Stimulated activated naive CD8-positive, alpha-beta T cell treated with anti-CD3 and anti-CD28 coated beads, Interleukin-15, Interleukin-2, amounts not matched to agents 100 ng/mL and 50 ng/mL, for 24 hours (primary cell): ENCODE measurements around the gene CNNM1.
A peak's percentile ranks its signal among the peaks of the same experiment; 100 is the strongest.

ENCODE experiments used
- H3K27ac Mint-ChIP-seq: one replicate; pipeline ENCODE4 v1.8.0; 2021; ENCODE audit warnings: mild to moderate bottlenecking, mixed read lengths
- H3K27me3 Mint-ChIP-seq: one replicate; pipeline ENCODE4 v1.8.0; 2021; ENCODE audit warnings: mixed read lengths
- H3K36me3 Mint-ChIP-seq: one replicate; pipeline ENCODE4 v1.8.0; 2021; ENCODE audit warnings: low read depth, mixed read lengths
- H3K4me1 Mint-ChIP-seq: one replicate; pipeline ENCODE4 v1.8.0; 2021; ENCODE audit warnings: low read depth, mixed read lengths
- H3K4me3 Mint-ChIP-seq: one replicate; pipeline ENCODE4 v1.8.0; 2021; ENCODE audit warnings: mild to moderate bottlenecking, mixed read lengths
- H3K9me3 Mint-ChIP-seq: one replicate; pipeline ENCODE4 v1.8.0; 2021; ENCODE audit warnings: mixed read lengths

Gene CNNM1

DNA sequence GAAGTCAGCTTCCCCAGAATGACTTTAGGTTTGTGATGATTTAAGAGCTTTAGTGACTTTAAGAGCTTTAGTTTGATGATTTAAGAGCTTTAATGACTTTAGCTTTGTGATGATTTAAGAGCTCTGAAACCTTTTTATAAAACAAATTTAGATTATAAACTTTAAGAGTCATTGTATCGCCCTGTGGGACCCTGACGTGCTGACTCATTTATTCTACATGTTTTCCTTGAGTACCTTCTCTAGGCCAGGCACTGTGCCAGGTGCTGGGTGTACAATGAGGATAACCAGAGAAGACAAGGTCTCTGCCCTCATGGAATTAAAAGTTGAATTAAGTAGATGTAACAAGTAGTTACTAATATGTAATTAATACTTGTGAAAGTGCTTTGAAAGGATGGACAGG, 45.4 kb downstream of the CNNM1 start:
- no peaks in the 10 kb centered on the region for H3K9me3 Mint-ChIP-seq
- H3K36me3 Mint-ChIP-seq, result no peaks in the 10 kb centered on the region
- H3K27ac Mint-ChIP-seq, result no peak overlapping the region
- no peak overlapping the region for H3K4me3 Mint-ChIP-seq
- peaks cover 53% of the 10 kb centered on the region for H3K27me3 Mint-ChIP-seq
- H3K4me1 Mint-ChIP-seq, result peaks cover 9% of the 10 kb centered on the region

DNA sequence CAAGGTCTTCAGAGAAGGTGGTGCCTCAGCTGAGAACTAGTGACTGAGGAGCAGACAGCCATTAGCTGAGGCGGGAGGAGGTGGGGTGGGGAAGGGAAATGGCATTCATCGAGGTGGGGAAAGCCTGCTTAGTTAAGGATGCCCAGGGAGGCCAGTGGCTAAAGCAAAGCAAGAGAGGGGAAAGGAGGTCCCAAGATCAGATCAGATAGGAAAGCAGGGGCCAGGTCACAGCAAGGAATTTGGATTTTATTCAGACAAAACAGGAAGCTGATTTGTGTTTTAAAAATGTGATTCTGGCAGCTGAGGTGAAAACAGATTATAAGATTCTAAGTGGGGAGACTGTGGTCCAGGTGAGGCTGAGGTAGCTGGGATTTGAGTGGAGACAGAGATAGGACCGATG, 45.8 kb downstream of the CNNM1 start:
- Mint-ChIP-seq H3K27ac (no peak overlapping the region), H3K9me3 (no peaks in the 10 kb centered on the region), H3K27me3 (peaks cover 48% of the 10 kb centered on the region), H3K4me3 (no peak overlapping the region), H3K4me1 (peaks cover 9% of the 10 kb centered on the region), H3K36me3 (no peaks in the 10 kb centered on the region)

DNA sequence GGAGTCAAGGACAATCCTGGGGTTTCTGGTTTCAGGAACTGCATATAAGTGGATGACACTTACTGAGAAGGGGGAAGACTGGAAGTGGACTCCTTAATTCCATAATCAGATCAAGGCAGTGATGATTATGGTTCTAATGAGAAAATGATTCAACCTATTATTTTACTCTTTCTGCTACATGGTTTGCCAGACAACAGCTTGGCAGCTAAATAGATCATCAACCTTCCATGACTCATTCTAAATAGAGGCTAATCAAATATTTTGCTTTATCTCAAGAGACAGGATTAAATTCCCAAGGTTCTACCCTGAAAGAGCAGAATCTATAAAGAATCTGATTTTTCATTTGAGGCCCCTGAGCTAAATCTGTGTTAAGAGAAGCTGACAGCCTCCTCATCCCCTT, 46.3 kb downstream of the CNNM1 start:
- H3K36me3 Mint-ChIP-seq, result no peaks in the 10 kb centered on the region

DNA sequence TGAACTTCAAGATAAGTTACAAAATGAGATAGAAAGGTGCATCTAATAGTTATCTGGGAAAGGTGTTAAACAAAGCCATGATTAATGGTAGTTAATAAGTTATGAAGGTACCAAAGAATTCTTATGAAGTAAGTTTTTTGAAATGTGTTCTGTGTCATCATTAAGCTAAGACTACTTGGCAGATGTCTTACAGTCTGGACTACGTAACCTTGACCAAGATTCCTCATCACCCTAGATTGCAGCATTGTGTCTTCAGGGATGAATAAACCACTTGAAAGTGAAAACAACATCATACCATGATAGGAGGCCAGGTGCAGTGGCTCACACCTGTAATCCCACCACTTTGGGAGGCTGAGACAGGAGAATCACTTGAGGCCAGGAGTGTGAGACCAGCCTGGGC, 53.0 kb downstream of the CNNM1 start:
- H3K36me3 Mint-ChIP-seq, result no peaks in the 10 kb centered on the region
- no peaks in the 10 kb centered on the region for H3K9me3 Mint-ChIP-seq
- H3K4me3 Mint-ChIP-seq, result no peak overlapping the region
- no peak overlapping the region for H3K27ac Mint-ChIP-seq
- H3K4me1 Mint-ChIP-seq, result no peaks in the 10 kb centered on the region
- peaks cover 12% of the 10 kb centered on the region for H3K27me3 Mint-ChIP-seq

More for the DNA sequence above, 46.3 kb downstream of the CNNM1 start:
- Mint-ChIP-seq H3K27me3 (peaks cover 48% of the 10 kb centered on the region), H3K4me1 (peaks cover 9% of the 10 kb centered on the region), H3K9me3 (no peaks in the 10 kb centered on the region), H3K27ac (no peak overlapping the region), H3K4me3 (no peak overlapping the region)

DNA sequence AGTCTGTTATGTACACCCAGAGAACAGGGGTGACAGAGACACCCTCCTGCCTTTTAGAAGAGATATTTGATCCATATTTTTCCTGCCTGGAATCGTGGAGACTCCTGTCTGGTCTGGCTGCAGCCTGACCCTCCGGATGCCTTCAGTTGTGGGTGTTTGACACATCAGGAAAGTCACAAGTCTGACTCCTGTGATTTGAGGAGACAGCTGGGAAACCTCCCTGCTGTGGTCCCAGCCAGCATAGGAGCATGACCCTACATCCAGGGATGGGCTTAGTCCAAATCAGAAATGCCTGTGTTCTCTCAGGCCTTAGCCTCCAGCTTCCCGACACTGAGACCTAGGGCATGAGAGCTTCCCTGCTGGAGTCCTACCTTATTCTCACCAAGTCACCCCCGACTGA, 57.9 kb downstream of the CNNM1 start:
- H3K36me3 Mint-ChIP-seq, result no peaks in the 10 kb centered on the region
- H3K27me3 Mint-ChIP-seq, result peaks cover 7% of the 10 kb centered on the region
- no peaks in the 10 kb centered on the region for H3K9me3 Mint-ChIP-seq
- no peak overlapping the region for H3K4me3 Mint-ChIP-seq
- no peak overlapping the region for H3K27ac Mint-ChIP-seq
- H3K4me1 Mint-ChIP-seq, result no peaks in the 10 kb centered on the region

DNA sequence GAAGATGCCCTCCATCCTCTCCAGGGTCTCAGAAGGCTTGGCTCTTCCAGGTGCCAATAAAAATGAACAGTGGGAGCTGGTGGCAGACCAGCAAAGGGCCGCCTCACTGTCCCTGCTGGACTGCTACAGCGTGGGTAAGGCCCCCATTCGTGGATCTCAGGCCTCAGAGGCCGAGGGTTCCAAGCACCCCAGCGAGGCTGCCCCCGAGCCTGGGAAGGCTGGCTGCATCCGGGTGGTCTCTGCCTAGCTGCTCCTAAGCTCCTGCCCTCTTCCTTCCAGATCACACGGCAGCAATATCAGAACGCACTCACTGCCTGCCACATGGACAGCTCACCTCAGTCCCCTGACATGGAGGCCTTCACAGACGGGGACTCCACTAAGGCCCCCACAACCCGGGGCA, 58.4 kb downstream of the CNNM1 start:
- Mint-ChIP-seq H3K36me3 (no peaks in the 10 kb centered on the region), H3K27me3 (peaks cover 7% of the 10 kb centered on the region)

DNA sequence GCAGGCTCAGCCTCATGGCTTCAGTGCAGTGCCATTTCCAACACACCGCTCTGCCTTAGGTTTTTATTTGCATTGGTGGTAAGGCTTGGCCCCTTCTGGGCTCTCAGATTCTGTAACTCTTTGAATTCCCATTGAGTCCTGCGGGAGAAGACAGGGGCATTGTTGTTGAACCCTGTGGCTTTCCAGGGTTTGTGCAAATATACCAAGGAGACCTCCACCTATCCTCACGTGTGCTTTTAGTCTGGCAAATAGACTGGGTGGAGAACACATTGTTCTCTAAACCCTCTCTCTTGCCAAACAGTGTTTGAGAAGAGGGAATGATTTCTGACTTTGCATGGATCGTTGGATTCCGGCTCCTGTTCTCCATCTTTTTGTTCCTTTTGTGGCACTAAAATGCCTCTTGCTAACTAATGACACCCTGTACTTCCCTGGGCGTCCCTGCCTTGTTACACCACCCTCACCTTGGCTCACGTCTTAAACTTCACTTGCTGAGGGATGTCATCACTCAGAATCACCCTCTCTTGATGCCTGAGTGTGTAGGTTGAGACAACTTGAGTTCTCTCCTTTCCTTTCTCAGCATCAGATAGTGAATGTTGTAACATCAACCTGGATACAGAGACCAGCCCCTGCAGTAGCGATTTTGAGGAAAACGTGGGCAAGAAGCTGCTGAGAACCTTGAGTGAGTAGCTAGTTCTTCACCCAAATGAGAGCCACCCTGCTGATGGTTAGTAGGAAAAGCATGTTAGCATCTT, 60.7 kb downstream of the CNNM1 start:
- Mint-ChIP-seq H3K4me1 (no peaks in the 10 kb centered on the region), H3K9me3 (no peaks in the 10 kb centered on the region), H3K4me3 (no peak overlapping the region), H3K27me3 (peaks cover 3% of the 10 kb centered on the region), H3K36me3 (peaks cover 7% of the 10 kb centered on the region), H3K27ac (no peak overlapping the region)

More for the DNA sequence above, 58.4 kb downstream of the CNNM1 start:
- Mint-ChIP-seq H3K4me3 (no peak overlapping the region), H3K9me3 (no peaks in the 10 kb centered on the region), H3K27ac (no peak overlapping the region), H3K4me1 (no peaks in the 10 kb centered on the region)

DNA sequence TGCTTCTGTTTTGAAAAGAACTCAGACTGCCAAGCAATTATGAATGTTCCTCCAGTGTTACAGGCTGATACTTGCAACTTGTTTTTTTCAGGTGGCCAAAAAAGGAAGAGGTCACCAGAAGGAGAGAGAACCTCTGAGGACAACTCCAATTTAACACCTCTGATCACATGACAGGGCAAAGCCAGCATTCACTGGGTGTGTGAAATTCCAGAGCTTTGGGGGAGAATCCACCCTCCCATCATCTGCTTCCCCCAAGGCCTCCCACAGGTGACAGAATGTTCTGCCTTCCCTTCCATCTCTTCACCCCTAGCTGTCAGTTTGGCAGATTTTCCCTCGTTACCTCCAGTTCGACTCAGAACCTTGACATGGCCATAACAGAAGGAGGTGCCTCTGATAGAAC, 62.2 kb downstream of the CNNM1 start:
- H3K27me3 Mint-ChIP-seq, result no peaks in the 10 kb centered on the region
- H3K4me3 Mint-ChIP-seq, result no peak overlapping the region
- no peaks in the 10 kb centered on the region for H3K4me1 Mint-ChIP-seq
- peaks cover 17% of the 10 kb centered on the region for H3K36me3 Mint-ChIP-seq
- no peak overlapping the region for H3K27ac Mint-ChIP-seq
- H3K9me3 Mint-ChIP-seq, result no peaks in the 10 kb centered on the region

DNA sequence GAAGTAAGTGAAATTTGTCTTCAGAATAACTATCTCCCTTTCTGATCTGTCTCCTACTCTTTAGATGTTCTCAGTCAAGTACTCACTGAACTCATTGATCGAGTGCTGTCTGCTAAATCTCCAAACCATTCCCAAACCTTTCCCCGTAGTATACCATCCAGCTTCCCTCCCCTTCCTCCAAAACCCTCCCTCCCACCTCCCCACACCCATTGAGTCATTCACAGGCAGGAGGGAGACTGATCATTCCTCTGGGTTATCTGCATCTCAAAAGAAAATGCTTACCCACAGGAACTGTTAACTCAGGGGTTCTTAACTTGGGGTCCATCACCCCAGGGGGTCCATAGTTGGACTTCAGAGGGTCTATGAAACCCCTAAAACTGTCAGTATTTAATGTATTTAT, 63.9 kb downstream of the CNNM1 start:
- Mint-ChIP-seq H3K27ac (no peak overlapping the region), H3K9me3 (no peaks in the 10 kb centered on the region), H3K4me1 (no peaks in the 10 kb centered on the region), H3K4me3 (no peak overlapping the region), H3K36me3 (peaks cover 24% of the 10 kb centered on the region), H3K27me3 (no peaks in the 10 kb centered on the region)

DNA sequence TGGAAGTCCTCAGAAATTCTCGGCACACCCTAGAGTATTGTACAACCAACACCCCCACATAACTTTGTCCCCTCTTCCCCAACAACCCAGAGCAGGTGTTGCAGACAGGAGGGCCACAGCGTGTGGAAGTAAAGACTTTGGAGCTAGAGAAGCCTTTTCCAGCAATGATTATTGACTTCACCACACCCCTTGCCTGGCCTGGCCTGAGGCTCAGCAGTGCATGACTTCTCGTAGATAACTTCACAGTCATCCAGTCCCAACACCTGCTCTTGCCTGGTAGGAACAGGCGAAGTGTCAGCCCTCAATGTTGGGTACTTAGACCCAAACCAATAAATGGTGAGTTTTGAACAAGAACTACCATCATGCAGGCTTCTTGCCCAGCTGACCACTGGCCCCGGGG, 64.5 kb downstream of the CNNM1 start:
- Mint-ChIP-seq H3K27ac (no peak overlapping the region), H3K4me3 (no peak overlapping the region), H3K36me3 (peaks cover 25% of the 10 kb centered on the region), H3K9me3 (no peaks in the 10 kb centered on the region), H3K27me3 (no peaks in the 10 kb centered on the region), H3K4me1 (no peaks in the 10 kb centered on the region)

DNA sequence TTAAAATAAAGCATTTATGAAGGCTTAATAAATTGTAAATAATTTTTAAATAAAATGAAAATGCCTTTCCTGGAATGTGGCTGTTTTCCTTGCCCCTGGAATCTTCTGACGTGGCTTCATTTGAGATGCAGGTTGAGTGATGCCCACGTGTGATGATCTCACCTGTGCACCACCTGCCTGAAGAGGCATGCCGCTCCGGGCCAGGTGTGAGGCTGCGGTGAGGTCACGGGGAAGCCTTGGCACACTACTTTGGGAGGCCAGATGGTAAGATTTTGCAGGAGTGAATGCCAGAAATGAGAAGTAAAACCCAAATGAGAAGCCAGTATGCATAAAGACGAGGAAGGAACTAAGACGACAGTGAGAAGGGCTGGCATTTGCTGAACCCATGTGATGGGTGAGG, 65.1 kb downstream of the CNNM1 start:
- H3K4me3 Mint-ChIP-seq, result no peak overlapping the region
- H3K27ac Mint-ChIP-seq, result no peak overlapping the region
- no peaks in the 10 kb centered on the region for H3K9me3 Mint-ChIP-seq
- no peaks in the 10 kb centered on the region for H3K27me3 Mint-ChIP-seq
- H3K36me3 Mint-ChIP-seq, result peaks cover 31% of the 10 kb centered on the region
- no peaks in the 10 kb centered on the region for H3K4me1 Mint-ChIP-seq

DNA sequence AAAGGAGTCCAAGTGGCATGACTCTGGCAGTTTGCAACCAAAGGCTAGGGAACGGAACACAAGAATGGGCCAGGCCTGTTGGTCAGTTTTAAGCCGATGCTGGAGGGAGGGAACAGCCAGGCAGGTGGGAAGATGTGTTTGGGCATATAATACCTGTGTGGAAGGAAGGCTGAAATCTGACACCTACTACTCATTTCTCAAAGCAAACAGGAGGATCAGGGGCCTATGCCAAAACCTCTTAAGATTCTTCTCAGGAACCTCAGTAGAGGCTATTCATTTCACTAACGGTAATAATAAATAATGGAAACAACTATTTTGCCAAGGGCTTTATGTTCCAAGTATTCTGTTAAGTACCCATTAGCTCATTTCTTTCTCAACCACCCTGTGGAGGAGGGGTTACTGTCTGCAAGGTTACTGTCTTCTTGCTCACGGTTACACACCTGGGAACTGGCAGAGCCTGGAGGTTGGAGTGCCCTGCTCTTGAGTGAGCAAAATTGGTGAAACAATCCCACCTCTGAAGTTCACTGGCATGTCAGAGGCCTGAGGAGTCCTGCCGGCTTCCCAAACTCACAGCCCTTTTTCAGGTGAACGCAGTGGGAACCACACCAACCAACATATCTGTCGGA, 65.7 kb downstream of the CNNM1 start:
- Mint-ChIP-seq H3K27me3 (no peaks in the 10 kb centered on the region), H3K4me1 (no peaks in the 10 kb centered on the region), H3K9me3 (no peaks in the 10 kb centered on the region), H3K27ac (no peak overlapping the region), H3K36me3 (peaks cover 35% of the 10 kb centered on the region), H3K4me3 (no peak overlapping the region)

DNA sequence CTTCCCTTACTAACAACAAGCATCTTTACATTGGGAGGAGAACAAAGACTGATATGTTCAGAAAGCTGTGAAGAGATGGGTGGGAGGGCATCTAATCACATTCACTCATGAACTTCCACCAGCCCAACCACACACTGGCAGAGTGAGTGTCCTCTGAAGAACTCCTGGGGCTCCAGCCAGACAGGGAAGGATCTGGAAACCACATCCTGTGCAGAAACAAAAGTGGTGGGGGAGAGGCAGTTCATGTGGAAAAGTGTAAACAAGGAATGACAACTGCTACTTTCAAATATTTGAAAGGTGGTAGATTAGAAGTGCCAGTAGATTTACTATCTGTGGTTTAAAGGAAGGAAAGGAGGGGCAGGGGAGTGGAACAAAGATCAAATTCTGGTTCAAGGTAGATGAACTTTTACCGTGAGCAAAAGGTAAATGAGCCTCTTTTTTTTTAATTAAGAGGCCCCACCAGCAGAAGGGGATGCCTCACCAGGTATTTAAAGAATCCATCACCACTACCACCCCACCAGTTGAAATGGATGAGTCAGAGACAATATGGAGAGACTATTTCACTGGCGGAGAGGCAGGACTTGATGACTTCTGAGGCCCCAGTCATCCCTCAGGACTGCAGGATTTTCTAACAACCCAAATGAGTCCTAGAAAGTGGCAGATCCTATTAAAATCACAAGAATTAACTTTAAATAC, 66.7 kb downstream of the CNNM1 start:
- no peaks in the 10 kb centered on the region for H3K4me1 Mint-ChIP-seq
- H3K9me3 Mint-ChIP-seq, result no peaks in the 10 kb centered on the region
- H3K36me3 Mint-ChIP-seq, result peaks cover 41% of the 10 kb centered on the region
- no peaks in the 10 kb centered on the region for H3K27me3 Mint-ChIP-seq
- H3K4me3 Mint-ChIP-seq, result no peak overlapping the region
- peak overlapping the region; percentile 49 for H3K27ac Mint-ChIP-seq

DNA sequence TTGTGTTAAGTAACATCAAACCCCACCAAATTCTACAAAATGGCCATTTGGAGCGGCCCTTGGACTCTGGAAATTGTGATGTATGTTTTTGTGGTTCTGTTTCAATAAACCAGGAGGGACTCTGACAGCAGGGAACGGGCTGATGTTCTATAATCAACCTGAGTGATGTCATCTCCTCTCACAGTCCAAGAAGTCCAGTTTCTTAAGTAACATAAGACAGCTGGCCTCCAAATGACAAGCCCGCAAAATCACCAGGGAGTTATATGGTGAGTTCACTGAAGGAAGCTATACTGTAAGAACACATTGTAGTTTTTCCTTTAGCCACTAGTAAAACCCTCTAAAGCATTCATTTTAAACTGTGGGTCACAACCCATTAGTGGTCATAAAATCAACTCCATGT, 67.3 kb downstream of the CNNM1 start:
- Mint-ChIP-seq H3K27me3 (no peaks in the 10 kb centered on the region), H3K4me3 (no peak overlapping the region), H3K27ac (no peak overlapping the region), H3K36me3 (peaks cover 41% of the 10 kb centered on the region), H3K9me3 (no peaks in the 10 kb centered on the region), H3K4me1 (no peaks in the 10 kb centered on the region)

DNA sequence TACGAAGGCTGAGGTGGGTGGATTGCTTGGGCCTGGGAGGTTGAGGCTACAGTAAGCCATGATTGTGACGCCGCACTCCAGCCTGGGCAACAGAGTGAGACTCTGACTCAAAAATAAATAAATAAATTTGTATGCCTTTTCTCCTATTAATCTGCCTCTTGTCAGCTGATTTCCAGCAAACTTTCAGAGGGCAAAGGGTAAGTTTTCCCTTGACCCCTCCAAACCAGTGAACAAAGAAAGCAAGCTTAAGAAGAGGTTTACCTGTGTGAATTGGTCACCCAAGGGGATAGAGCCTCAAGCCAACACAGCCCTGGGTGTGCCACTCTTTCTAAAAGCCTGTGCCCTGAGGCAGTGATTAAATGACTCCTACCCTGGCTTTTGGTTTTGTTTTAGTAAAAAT, 70.5 kb downstream of the CNNM1 start:
- no peaks in the 10 kb centered on the region for H3K27me3 Mint-ChIP-seq
- peaks cover 63% of the 10 kb centered on the region for H3K36me3 Mint-ChIP-seq
- no peak overlapping the region for H3K27ac Mint-ChIP-seq
- H3K9me3 Mint-ChIP-seq, result no peaks in the 10 kb centered on the region
- no peaks in the 10 kb centered on the region for H3K4me1 Mint-ChIP-seq
- no peak overlapping the region for H3K4me3 Mint-ChIP-seq
